Measurements from ENCODE around the gene NDUFA12.

NDUFA12 gene

DNA sequence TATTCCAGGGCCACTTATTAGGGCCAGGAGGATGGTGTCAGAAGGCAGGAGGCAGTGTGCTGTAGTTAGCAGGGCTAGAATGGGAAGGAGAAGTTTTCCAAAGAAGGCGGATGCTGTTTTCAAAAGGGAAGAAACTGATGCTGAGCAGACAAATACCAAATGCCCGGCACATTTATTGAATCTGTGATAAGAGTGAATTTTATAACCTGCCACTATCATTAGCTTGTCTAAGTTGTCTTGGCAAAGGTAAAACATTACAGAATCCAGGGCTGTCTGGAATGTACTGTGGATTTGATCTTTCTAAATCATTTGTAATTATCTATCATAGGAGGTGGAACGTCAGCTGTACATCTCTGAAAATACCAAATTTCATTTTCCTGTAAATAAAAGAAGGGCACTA lies 40.8 kb downstream of the NDUFA12 start:
- TF ChIP-seq, protein P1, sequence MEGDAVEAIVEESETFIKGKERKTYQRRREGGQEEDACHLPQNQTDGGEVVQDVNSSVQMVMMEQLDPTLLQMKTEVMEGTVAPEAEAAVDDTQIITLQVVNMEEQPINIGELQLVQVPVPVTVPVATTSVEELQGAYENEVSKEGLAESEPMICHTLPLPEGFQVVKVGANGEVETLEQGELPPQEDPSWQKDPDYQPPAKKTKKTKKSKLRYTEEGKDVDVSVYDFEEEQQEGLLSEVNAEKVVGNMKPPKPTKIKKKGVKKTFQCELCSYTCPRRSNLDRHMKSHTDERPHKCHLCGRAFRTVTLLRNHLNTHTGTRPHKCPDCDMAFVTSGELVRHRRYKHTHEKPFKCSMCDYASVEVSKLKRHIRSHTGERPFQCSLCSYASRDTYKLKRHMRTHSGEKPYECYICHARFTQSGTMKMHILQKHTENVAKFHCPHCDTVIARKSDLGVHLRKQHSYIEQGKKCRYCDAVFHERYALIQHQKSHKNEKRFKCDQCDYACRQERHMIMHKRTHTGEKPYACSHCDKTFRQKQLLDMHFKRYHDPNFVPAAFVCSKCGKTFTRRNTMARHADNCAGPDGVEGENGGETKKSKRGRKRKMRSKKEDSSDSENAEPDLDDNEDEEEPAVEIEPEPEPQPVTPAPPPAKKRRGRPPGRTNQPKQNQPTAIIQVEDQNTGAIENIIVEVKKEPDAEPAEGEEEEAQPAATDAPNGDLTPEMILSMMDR (IDR thresholded peaks at IDR 0.05; ENCODE audit: low read length, missing control alignments) = no peak
- DNase-seq (ENCODE audit: low read depth) = no peak
- no peak overlapping the region for H3K4me3 ChIP-seq (replicated peaks; ENCODE audit: low read depth, low read length)

DNA sequence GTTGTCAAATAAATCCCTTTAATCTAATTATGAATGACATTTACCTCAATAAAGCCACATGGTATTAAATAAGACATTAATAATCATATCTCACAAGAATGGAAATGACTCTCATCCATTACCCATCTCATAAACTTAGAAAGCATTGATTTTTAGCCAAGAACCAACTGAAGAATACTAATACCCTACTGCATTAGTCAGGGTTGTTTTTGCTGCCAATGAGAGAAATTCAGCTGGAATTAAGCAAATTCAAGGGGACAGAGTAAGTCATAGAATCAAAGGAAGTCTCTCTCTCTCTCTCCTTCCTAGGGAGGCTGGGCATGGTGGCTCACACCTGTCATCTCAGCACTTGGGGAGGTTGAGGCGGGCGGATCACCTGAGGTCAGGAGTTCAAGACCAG lies 41.6 kb downstream of the NDUFA12 start:
- TF ChIP-seq, protein P1 (IDR thresholded peaks at IDR 0.05; ENCODE audit: low read length, missing control alignments) = no peak
- no peak for DNase-seq (ENCODE audit: low read depth)
- no peak overlapping the region for H3K4me3 ChIP-seq (replicated peaks; ENCODE audit: low read depth, low read length)

DNA sequence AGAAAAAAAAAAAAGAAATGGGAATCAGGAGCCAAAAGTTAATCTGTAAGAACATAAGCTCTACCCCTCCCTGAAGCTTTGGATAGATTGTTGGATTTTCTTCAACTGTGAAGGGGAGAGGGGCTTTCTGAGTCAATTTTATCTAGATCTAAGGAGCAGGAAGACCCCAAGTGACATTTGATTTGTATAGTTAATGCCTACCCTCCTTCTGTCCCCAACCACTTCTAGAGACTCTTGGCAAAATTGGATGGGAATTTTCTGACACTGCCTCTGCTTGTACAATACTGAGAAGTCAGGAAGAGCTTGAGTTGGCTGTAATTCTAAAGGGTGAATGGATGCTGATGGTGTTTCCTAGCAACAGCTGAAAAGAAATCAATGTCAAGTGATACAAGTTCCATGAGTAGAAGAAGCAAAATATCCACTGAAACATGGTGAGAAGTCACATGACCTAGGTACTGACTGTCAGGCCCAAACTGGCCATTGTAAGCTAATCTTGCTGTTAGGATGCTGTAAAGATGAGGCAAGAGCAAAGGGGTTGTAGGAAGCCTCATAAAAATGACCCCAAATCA lies 42.2 kb downstream of the NDUFA12 start:
- H3K4me3 ChIP-seq (replicated peaks; ENCODE audit: low read depth, low read length) = no peak overlapping the region

DNA sequence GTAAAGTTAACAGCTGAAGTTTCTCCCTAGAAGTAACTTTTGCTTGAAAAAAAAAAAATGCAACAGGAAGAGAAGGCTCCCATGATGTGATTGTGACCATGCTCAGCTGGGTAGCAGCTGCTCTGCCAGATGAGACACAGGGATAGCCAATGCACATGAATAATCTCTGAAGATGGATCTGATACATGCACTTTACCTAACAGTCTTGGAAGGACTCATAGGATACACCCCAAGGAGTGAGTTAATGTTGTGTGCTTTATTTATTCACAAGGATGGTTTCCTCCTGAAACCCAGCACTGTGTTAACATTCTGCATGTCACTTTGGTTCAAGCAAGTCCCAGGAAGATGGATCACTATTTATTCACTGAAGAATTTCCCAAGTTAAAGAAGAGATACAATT lies 46.5 kb downstream of the NDUFA12 start:
- TF ChIP-seq, protein P1 (IDR thresholded peaks at IDR 0.05; ENCODE audit: low read length, missing control alignments) = no peak
- no peak for DNase-seq (ENCODE audit: low read depth)

More for the DNA sequence above, 42.2 kb downstream of the NDUFA12 start:
- DNase-seq (ENCODE audit: low read depth) = no peak
- TF ChIP-seq, protein P1 (IDR thresholded peaks at IDR 0.05; ENCODE audit: low read length, missing control alignments) = no peak

DNA sequence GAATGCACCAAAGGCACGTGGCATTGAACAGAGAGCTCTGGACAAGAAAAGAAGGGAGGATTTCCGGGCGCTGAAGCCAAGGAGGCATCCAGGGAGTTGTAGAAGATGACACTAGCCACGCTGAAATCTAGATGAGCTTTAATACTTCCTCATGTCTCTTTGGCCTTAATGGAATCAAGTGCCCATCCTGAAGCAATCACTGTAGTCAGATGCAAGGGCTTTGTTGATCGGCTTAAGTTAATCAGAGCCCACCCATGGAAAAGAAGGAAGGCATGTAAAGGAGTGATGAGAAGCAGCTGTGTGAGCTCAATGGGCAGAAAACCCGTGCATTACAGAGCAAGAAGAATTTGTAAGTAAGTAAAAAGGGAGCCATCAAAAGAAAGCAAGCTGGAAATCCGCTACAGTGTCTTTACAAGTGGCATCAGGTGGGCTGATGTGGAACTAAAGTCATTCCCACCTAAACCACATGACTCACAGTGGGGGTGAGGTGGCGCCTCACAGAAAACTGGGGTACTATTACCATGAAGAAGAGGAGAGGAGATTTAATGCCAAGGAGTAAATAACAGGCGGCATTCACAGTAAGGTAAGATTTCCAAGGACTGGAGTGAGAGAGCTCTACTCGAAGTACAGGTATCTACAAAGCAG lies 48.4 kb downstream of the NDUFA12 start:
- no peak for DNase-seq (ENCODE audit: low read depth)
- TF ChIP-seq, protein P1 (IDR thresholded peaks at IDR 0.05; ENCODE audit: low read length, missing control alignments) = no peak
- H3K4me3 ChIP-seq (replicated peaks; ENCODE audit: low read depth, low read length) = no peak overlapping the region

More for the DNA sequence above, 46.5 kb downstream of the NDUFA12 start:
- H3K4me3 ChIP-seq (replicated peaks; ENCODE audit: low read depth, low read length) = no peak overlapping the region

DNA sequence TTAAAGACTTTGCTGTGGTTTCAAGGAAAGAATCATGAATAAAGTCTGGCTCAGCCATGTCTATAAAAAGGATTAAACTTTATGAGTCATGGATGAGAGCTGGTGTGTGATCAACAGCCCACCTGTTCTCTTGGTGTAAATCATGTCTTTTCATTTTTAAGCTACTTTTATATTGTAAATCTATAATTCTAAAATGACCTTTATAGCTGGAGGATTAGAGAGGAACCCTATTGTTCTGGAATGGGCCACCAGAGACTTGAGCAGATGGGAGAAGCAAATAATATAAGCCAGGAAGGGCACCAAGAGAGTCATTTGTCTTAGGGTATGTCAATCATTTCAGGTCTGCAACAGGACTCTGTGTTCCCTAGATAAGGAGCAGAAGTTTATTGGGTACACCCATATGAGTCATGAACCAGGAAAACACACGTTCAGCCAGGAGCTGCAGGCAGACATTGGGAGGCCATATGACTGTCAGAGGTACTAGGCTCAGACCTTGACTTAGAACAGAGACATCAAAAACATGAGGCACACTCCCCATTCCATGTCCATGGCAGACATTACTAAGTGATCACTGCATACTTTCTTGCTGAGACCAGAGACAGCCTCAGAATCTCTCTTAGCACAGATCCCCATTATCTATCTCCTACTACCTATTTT lies 49.3 kb downstream of the NDUFA12 start:
- peak; percentile 64 for DNase-seq (ENCODE audit: low read depth)
- TF ChIP-seq, protein P1 (IDR thresholded peaks at IDR 0.05; ENCODE audit: low read length, missing control alignments) = no peak
- H3K4me3 ChIP-seq (replicated peaks; ENCODE audit: low read depth, low read length) = no peak overlapping the region

Measured in fibroblast of pulmonary artery (primary cell).